AG10803 (cell line): ENCODE results near the gene ITGA7.

ENCODE experiments used
- DNase-seq: peaks from one replicate; pipeline ENCODE4 v3.0.0; 2010; ENCODE audit warnings: low read depth
- H3K4me3 ChIP-seq: 2 replicates; pipeline ENCODE4 v1.5.1; 2011; ENCODE audit warnings: mild to moderate bottlenecking, low read length, control low read depth
- TF ChIP-seq, protein P1 (sequence below): conservative IDR thresholded peaks from 2 replicates; pipeline ENCODE4 v1.5.1; 2011; ENCODE audit warnings: mild to moderate bottlenecking, low read length, control low read depth, inconsistent platforms

Gene ITGA7

DNA sequence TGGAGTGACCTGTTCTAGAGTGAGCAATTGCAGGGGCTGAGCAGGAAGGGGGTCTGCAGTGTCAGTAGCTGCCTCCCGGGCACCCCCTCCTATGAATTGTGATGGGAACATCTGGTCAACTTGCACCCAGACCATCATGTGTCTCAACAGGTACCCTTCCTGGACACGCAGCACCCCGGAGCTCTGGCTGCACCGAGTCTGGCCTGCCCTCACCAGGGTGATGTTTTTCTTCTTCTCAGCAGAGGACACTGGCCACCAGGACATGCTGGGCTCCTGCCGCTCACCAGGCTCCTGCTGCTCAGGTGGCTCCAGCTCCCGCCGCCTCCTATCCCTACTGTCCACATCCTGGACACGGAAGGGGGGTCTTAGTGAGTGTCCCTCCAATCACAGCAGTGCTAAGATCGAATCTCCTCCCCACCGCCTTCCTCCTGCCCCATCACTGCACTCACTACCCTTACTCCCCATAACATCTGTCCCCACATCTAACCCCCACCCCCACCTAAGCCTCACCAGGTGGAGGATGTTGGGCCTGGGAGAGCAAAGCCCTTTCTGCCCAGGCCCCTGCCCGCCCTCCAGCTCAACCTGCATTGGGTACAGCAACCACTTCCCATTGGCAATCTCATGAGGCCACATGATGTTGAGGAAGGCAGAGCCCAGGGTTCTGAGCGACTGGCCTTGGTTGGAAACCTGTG lies 14.9 kb downstream of the ITGA7 start:
- H3K4me3 ChIP-seq, result no peak overlapping the region
- TF ChIP-seq, protein P1, sequence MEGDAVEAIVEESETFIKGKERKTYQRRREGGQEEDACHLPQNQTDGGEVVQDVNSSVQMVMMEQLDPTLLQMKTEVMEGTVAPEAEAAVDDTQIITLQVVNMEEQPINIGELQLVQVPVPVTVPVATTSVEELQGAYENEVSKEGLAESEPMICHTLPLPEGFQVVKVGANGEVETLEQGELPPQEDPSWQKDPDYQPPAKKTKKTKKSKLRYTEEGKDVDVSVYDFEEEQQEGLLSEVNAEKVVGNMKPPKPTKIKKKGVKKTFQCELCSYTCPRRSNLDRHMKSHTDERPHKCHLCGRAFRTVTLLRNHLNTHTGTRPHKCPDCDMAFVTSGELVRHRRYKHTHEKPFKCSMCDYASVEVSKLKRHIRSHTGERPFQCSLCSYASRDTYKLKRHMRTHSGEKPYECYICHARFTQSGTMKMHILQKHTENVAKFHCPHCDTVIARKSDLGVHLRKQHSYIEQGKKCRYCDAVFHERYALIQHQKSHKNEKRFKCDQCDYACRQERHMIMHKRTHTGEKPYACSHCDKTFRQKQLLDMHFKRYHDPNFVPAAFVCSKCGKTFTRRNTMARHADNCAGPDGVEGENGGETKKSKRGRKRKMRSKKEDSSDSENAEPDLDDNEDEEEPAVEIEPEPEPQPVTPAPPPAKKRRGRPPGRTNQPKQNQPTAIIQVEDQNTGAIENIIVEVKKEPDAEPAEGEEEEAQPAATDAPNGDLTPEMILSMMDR, result no peak
- no peak for DNase-seq

DNA sequence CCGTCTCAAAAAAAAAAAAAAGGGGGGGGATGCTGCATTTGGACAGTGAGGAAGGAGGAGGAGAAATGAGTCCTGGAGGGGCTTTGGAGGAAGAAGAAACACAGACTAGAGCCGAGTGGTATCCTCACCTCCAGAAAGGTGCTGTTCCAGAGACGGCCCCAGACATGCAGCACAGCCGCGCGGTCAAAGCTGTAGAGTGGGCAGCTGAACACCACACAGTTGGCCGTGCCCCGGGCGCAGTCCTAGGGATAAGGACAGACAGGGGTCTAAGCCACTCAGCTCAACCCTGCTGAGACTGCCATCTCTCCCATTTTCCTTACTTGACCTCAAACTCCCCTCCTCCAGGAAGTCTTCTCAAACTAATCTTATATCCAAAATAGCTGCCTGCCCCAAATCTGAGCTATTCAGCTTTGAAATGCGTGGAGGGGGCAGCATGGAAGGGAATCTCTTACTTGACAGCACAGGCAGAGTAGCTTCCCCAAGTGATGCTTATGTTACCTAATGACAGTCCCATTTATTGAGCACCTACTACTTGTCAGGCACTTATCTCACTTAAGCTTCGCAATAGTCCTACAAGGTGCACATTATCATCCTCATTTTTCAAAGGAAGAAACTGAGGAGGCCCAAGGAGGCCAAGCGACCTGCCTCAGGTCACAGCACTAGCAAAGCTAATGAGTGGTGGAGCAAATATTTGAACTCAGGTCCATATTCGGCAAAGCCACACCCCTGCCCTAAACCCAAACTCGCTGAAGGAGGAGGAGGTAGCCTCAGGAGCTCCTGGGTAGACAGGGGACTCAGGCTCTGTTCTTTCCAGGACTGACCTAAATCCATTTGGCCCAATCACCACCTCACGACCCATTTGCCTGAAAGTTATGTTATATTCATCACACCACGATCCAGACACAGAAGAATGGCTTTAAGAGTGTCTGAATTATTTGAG lies 18.7 kb downstream of the ITGA7 start:
- TF ChIP-seq, protein P1, result no peak
- no peak overlapping the region for H3K4me3 ChIP-seq
- no peak for DNase-seq

DNA sequence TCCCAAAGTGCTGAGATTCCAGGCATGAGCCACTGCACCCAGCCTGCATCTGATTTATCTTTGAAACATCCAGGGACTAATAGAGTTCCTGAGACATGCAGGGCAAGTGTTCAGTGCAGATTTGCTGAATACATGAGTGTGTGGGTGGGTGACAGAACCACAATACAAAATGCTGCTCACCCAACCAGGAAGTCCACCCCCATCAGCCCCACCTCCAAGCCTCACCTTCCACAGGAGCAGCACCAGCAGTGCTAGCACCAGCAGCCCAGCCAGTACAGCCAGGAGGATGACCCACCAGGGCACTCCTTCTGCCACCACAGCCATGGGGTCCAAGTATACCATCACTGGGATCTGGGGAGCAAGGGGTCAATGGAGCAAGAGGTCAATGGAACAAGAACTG lies 20.0 kb downstream of the ITGA7 start:
- TF ChIP-seq, protein P1, result no peak
- DNase-seq, result no peak
- no peak overlapping the region for H3K4me3 ChIP-seq

GRCh38 chr12:55686366-55687010 lies 21.2 kb downstream of the ITGA7 start:
- H3K4me3 ChIP-seq, result no peak overlapping the region
- DNase-seq, result no peak
- TF ChIP-seq, protein P1, result no peak

- no peak overlapping the region for H3K4me3 ChIP-seq
- no peak for DNase-seq
- TF ChIP-seq, protein P1, result no peak
Observed at GRCh38 chr12:55685671-55686070, 22.0 kb downstream of the ITGA7 start.

GRCh38 chr12:55684761-55685370 lies 22.8 kb downstream of the ITGA7 start:
- H3K4me3 ChIP-seq, result no peak overlapping the region
- TF ChIP-seq, protein P1, result no peak
- no peak for DNase-seq
